ENCODE results near the gene CYB5R4.

CYB5R4 gene

DNA sequence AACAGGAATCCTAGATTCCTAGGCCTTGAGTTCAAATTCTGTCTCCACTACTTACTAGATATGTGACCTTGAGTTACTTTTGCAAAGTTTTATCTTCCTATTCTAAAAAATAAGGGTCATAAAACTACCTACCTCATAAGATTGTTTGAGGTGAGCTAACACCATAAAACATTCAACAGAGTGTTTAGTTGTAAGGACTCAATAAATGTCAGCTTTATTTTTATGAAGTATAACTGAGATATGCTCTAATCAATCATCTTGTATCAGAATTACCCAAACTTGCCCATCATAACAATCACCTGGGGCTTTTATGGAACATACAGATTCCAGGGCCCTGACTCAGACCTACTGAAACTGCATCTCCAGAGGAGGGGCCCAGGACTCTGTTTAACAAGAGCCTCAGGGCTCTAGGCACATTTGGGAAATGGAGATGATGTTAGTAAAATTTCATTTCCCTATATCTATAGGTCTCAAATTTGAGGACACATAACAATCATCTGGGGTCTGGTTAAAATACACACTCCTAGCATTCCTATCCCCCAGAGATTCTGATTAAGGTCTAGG, 138.6 kb downstream of the CYB5R4 start:
- no peak for DNase-seq

DNA sequence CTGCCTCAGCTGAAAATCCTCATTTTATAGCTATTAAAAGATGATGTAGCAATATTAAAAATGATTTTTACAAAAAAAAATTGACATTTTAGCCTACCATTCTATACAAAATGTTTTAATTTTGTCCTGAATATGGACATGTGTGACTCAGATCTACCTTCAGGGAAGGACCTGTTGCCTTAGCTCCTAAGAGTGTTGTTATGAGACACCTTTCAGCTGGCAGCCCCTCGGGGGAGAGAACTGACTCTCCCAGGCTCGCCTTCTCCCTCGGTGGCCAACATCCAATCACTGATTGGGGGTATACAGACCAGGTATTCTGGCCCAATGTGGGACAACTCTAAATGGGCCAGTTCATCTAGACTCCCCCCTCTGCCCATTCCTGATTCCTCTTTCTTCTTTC, 141.6 kb downstream of the CYB5R4 start:
- no peak for DNase-seq

DNA sequence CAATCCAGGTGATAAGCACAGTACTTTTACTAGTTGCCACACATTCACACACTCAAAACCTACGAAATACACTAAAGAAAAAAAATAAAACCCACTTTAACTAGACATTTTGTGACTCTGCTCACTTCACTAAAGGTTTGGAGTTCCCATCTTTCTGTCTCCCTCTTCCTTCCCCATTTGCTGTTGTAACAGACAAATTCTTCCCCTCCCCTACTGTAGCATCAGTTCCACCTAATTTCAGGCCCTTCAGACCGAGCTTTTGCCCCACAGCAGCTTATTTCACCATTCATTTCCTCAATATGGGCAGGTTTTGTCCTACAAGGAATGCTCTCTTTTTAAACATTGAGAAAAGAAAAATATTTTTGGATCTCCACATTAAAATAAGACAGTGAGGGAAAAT, 142.7 kb downstream of the CYB5R4 start:
- DNase-seq = no peak

DNA sequence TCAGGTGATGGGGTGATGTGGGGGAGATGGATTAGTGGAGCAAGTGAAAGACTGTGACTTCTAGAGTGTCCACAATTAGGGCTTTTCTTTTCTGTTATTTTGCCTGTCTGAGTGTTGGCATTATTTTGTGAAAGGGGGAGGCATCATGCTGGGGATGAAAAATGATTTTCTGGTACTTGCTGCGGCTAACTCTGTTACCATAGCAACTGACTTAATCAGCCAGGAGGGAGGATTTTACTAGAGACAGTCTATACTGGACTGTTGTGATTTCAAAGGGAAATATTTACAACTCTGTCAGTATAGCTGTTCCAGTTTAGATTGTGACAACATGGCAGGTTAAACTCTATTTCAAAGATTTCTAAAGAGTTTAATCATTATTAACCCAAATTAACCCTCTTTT, 143.6 kb downstream of the CYB5R4 start:
- no peak for DNase-seq

DNA sequence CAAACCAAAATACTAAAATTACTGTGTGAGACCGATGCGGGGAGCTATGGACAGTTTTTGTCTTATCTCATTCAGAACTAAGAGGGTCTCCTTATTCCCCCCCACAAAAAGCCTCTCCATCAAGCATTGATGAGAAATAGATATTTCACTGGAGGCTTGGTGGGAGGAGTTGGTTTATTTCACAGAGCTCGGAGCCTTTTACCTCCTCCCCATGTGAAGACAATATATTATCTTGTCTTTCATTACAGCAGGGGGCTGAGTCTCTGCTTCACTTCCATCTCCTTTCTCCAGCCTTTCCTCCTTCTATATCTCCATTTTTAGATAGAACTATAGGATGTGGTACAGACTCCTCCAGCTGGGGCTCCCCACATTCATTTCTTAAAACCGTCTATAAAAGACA, 144.2 kb downstream of the CYB5R4 start:
- DNase-seq = no peak

DNA sequence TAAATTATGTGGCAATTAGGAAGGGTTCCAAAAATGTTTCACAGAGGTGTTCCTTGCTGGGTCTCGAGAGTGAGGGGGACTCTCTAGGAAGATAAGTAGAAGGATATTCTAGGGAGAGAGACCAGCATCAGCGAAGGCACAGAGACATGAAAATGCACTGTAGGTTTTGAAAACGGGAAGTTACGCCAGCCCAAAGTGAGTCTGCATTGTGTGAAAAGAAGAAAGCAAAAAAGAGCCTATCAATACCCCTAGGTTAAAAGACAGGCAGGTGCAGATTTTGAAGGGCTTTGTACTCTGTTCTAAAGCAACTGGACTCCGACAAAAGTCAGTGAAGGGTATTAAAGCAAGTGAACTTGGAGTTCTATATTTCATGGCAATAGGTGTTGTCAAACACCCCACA, 148.4 kb downstream of the CYB5R4 start:
- no peak for DNase-seq

DNA sequence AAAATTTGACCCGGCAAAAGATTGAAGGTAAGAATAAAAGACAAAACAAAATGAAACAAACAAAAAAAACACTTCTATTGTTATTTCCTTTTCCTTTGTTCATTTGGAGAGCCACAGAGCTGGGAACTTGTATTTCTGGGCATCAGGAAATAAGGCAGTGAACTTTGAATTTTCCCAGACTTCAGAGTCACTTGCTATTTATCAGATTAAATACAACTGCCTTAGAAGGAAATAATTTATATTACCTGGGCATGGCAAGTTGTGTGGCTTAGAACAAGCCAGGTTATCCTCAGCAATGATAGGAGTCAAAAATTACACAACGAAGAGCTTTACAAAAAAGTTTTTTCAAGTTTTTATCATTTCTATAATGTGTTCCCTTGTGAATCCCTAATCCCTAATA, 153.9 kb downstream of the CYB5R4 start:
- no peak for DNase-seq

DNA sequence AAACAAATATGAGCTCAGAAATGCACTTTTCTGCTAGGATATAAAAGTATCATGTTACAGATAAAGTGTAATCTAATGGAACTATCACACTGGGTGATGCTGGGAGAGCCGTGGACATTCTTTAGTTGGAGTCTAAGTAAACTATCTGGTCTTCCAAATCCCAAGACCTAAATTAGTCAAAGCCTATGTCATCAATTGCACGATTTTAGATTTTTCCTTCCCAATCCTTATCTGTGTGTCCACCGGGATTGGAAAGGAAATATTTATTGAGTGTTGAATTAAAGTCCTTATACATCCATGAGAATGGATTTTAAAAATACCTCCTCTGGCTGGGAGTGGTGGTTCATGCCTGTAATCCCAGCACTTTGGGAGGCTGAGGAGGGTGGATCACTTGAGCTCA, 154.4 kb downstream of the CYB5R4 start:
- DNase-seq = no peak

DNA sequence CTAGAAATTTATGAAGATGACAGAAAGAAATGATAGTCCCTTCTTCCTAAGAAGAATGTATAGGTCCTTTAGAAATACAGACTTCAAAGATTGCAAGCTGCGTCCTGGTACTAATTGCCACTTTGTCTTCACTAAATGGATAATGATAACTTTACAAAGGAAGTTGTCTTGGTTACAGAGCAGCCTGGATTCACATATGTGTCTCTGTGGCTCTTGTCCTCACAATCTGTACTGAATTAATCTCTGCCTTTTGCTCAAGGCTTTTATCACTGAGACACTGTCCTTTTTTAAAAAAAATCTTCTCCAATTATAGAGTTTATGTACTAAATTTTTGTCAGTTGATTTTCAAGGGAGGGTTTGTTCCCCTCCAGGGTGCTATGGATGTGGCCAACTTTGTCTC, 156.5 kb downstream of the CYB5R4 start:
- DNase-seq = no peak

Data from CD4-positive, alpha-beta T cell treated with Interleukin-15 for 1 hour (primary cell).